ENCODE results near the gene OTP.
"Not testable (repeated sequence)": the region's sequence is repeated elsewhere in the genome, so short reads cannot be mapped to it uniquely, and the experiment has no call there.

The OTP gene

GRCh38 chr5:77608927-77609326, 29.6 kb downstream of the OTP start:
- not testable (repeated sequence) for DNase-seq (ENCODE audit: low read depth in 2 of 2)

- DNase-seq (ENCODE audit: low read depth in 2 of 2) = no peak
These were observed 31.2 kb downstream of the OTP start for GRCh38 chr5:77607324-77607723.

- DNase-seq (ENCODE audit: low read depth in 2 of 2) = no peak
These were observed 32.2 kb downstream of the OTP start for GRCh38 chr5:77606279-77606678.

GRCh38 chr5:77599679-77600078, 38.8 kb downstream of the OTP start:
- no peak for DNase-seq (ENCODE audit: low read depth in 2 of 2)

- no peak for DNase-seq (ENCODE audit: low read depth in 2 of 2)
These were observed 48.2 kb downstream of the OTP start for GRCh38 chr5:77590347-77590746.

- no peak for DNase-seq (ENCODE audit: low read depth in 2 of 2)
These were observed 50.3 kb downstream of the OTP start for GRCh38 chr5:77588175-77588574.

GRCh38 chr5:77586101-77586500, 52.4 kb downstream of the OTP start:
- DNase-seq (ENCODE audit: low read depth in 2 of 2) = no peak

- not testable (repeated sequence) for DNase-seq (ENCODE audit: low read depth in 2 of 2)
These were observed 56.4 kb downstream of the OTP start for GRCh38 chr5:77582143-77582542.
